Stimulated activated CD8-positive, alpha-beta memory T cell treated with anti-CD3 and anti-CD28 coated beads, Interleukin-15, amount 100 ng/mL, for 24 hours (primary cell): ENCODE data around the gene PRKN.

ENCODE experiments used
- DNase-seq: peaks from one replicate; pipeline ENCODE4 v3.0.0-alpha.2; 2020; ENCODE audit warnings: low read depth

The PRKN gene

DNA sequence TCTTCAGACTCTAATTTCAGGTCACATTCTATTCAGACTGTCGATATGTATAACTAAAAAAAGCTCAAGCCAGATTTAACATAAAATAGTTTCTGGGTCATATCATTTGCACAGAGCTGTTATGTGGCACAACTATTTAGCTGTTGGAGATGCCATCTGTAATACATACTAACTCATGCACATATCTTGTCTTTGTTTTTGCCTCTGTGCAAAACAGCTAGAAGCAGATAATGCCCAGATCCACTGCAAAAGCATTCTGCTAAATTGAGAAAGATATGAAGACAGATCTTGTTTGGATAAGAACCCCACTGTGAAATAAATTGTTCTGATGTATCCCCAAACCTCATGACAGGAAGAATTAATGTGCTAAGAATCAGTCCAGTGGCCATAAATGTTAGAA, 930.9 kb downstream of the PRKN start:
- no peak for DNase-seq

DNA sequence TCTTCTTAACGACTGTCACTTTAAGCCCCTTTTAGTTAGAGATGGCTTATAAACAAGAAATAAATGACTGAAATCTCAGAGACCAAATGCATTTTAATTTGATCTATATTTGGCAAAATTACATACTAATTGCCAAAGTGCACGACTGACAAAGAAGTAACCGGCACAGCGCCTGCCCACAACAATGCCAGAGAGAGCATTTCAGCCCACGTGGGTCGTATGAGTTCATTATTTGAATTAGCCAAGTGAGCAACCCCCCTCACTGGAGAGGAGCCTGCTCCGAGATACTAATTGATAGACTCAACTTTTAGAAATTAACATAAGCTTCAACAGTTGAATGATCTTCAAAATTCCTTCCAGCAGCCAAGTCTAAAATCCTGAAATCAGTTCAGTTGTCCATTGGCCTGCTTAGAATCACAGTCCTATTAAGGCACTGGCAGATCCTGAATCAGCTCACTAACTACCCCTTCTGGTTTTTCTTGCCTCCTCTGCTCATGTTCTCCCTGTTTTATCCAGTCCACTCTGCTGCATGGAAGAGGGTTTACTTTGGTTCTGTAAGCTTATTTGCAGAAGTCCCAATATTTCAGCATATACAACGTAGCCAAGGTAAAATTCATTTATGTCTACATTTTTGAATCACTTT, 934.6 kb downstream of the PRKN start:
- no peak for DNase-seq

DNA sequence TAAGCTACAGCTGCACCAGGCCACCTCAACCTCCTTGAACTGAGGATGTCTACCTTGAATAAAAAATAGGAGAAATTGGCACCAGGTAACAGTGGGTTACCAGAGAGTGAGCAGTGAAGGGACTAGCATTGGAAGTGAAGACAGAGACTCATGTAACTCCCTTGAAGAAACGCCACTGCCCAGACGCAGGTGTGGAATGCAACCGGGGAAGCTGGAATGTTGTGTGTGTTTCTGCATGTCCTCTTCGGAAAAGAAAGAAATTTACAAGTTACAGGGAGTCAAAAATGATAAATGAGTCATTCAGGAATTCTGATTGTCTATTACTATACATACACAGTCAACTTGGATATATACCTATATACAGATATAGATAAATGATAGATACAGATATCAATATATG, 939.0 kb downstream of the PRKN start:
- no peak for DNase-seq

DNA sequence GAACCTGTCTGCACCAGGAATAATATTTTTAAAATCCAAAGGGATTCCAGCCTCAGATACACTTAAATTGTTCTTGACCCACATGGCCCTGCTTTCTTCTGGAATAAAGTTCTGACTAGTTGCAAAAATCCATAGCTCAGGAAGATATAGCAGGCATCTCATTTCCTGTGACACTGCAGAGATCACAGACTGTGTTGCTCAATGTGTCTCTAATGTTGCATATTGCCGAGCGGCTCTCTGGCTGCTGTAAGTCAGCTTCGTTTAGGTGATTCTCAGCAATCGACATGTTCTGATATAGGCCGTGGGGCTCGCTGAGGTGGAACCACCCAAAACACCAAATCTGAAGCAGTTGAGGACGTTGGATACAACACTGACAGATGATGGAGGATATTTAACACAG, 955.4 kb downstream of the PRKN start:
- DNase-seq: no peak

DNA sequence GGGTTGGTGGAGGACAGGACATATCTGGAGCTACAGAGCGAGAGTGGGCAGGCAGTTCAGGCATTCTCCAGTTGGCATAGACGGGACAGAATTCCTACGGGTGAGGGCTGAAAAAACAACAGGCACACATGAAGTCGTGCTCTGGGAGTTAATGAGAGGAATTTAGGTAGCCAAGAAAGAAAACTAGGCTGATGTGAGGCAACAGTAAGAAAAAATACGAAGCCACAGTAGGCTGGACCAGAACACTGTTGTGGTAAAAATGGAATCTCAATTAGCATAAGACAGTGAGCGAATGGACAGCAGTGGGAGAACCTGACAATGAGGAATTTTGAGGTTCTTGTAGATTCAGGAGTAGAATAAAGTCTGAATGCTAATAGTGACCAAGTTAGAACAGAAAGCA, 965.6 kb downstream of the PRKN start:
- no peak for DNase-seq

DNA sequence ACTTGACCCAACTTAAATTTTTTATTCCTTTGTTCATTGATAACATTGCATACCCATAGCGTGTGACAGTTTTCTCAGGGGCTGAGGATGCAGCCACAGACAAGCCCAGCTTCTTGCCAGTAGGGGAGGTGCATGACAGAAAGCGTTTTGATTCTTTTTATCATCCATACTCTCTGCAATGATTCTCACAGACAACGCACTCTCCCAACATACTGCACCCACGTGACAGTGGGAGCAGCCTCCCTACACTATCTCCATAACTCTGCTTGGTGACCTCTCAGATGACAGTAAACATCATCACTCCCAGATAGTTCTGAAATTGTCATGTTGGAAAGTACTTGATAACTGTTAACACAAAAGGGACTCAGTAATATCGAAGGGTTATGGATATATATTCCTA, 972.5 kb downstream of the PRKN start:
- no peak for DNase-seq

DNA sequence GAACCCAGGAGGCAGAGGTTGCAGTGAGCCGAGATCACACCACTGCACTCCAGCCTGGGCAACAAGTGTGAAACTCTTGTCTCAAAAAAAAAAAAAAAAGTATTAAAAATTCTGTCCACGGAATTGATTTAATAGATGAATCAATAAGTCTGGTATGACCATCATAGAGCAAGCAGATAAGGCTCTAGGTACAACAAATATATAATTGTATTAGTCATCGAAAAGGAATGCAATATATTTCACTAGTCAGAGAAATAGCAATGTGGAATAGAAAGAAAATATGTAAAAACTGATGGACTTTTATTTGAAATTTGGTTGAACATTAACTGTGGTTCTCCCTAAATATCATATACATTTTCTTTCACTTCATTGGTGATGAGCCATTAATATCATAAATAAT, 976.9 kb downstream of the PRKN start:
- no peak for DNase-seq

DNA sequence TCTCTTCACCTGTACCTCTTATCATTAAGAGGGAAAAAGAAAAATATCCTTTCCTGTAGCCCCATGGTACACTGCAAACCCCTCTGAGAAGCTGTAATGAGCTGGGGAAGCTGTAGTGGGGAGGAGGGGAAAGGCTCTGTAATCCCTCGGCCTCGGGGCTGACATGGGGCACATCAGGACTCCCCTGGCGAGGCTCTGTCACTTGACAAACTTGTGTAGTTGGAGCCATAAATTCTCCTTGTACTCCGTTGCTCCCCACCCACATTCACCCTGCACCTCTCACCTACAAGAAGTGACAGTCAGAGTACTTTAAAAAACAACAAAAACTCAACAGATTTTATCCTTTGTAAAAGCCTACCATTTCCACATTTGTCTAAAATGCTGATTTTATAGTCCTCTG, 978.0 kb downstream of the PRKN start:
- no peak for DNase-seq

DNA sequence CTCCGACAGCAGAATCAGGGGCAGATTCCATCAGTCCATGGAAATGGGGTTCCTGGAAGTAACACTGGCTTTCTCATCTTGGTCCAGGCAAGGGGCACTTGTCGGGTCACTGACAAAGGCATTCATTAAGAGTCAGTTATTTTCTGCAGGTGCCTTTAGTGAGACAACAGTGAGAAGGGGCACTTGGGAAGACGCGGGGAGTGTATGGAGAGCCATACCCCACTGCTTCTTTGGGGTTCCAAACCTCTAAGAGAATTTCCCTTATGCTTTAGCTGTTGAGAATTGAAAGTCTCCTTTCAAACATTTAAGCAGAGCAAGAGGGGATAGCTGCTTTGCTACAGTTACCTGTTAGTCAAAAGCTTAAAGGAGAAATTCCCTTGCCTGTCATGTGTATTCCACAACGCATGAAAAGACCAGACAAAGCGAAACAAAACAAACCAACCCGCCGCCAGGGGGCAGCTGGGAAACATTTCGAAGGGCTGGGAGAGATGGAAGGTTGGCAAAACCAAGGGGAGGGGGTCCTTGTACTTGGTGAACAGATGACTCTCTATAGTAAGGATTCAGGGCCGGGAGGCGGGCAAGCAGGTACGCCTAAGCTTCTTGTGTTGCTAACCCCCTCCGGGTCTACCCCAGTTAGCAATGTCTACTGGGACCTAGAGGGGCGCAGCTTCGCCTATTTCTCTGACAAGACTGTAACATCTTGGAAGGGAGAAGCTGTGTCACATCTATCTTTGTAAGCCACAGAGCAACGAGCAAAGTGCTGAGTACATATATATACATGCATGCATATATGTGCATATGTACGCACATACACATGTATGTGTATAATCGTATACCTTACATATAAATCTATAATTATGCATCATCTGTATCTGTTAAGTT, 978.8 kb downstream of the PRKN start:
- DNase-seq: no peak

DNA sequence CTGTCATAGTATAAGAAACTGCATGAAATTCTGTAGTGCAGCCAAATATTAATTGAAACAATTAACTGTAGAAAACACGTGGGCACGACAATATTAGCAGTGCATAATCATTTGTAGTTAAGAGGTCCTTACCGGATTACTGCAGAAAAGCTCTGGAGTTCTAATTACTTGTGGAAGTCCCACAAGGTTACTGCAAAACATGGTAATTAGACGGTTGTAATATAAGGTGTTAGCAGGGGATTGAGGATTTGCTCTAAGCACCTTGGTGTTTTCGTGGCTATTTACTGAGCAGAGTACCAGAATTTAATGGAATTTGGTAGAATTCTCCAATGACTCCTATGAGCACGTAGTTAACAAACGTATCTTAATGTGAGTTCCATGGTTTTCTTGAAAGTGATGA, 980.1 kb downstream of the PRKN start:
- no peak for DNase-seq

DNA sequence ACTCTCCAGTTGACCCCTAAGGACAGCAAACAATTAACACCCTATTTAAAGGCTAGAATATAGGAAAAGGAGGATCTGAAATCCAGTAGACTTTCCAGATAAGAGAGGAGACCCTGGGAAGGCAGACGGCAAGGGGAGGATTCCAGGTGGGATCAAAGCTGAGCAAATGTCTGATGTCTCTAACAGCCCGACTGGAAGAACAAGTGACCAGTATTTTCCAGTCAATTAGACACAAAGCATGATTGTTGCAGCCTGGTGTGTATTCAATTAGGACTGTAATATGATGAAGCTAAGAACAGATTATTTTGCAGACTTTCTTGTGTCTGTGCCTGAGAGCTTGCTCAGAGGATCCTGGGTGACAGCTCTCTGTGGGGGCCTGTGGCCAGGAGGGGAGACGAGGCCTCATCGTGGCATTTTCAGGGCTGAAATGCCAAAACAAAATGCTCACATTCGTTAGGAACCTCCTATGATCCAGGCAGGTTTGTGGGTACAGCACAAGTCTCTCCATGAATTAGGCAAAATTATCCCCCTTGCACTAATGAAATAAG, 981.9 kb downstream of the PRKN start:
- no peak for DNase-seq

DNA sequence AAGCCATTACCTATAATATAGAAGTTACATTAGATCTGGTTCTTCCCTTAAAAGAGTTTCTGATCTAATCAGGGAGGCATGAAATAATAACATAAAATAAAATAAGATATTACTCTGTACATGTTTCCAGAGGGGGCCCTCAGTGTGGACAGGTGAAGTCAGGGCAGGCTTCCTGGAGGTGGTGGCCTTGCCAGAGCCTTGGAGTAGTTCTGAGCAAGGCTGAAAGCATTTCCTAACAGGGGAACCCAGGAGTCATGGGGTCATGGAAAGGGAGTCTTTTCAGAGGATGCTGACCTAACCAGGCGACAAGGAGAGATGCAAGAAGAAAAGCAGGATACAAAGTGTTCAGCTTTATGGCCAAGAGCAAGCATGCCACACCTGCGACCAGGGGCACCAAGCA, 982.4 kb downstream of the PRKN start:
- DNase-seq: no peak

DNA sequence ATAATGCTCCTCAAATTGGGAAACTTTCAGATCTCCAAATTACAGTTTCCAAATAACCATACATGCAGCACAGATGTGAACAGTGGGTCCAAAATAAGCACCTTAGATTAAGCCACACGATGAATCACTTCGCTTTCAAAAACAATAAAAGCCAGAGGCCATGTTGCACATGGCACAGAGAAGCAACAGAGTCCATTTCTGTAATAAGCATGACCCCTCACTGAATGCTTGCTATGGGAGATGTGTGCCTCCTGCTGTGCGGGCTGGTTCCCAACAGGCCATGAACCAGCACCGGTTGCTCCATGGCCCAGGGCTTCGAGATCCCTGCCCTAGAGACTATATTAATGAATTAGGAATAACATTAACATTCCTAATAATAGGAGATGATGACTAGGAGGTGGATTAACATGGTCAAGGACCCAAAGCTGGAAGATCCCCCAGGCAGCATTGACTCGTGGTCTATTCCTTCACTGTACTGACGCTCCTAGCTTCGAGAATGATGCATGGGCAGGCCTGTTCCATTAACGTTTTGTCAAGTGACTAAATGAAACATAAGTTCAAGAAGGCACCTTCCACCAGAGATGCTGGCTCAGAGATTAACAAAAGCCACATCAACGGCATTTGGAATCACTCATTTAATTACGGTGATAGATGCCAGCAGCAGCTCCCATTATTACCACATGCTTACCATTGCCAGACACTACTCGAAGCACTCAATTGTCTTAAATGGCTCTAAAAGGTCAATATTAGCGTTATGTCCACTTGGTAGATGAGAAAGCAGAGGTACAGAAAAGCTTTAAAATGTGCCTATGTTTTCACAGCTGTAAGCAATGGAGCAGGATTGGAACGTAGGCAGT, 983.1 kb downstream of the PRKN start:
- DNase-seq: no peak

DNA sequence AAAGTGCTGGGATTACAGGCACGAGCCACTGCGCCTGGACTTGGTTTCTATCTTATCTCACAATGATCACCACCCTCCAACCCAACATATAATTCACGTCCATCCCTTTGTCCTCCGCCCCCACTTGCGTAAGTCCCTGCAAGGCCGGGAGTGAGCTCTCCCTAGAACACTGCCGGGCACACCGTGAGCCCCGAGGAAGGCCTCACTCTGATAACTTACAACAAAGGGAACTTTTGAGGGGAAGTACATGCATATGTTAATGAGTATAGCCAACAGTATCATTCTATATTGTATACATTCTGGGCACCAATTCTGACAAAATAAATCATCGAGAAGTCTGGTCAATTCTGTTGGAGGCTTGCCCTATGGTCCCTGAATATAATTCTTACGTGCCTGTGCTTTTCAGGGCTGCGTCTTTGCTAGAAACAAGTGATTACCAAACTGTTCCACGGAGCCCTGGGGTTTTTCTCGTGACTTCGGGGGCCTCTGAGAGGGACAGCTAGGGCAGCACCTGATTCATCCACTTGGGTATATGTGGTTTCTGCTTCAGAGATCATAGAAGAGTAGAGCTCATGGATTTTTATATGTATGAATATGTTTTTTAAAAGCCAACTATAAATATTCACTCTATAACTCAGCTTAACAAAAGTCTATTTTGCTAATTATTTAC, 983.9 kb downstream of the PRKN start:
- DNase-seq: no peak

DNA sequence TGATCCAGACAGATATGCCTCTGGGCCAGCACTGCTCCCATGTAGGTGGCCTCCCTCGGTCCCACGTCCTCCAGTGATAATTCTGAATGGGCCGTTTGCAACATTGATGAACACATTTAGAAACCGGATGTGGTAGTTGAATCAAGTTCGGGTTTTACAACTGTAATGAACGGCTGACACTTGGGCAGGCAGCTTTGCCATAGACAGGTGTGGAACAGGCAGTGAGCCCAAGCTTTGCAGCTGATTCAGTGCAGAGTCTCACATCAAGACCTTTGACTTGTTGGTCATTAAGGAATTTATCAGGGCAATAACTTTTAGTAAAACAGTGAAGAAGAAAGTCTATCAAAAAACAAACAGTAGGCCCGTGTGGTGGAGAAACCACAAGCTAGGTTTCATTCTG, 987.1 kb downstream of the PRKN start:
- DNase-seq: no peak

DNA sequence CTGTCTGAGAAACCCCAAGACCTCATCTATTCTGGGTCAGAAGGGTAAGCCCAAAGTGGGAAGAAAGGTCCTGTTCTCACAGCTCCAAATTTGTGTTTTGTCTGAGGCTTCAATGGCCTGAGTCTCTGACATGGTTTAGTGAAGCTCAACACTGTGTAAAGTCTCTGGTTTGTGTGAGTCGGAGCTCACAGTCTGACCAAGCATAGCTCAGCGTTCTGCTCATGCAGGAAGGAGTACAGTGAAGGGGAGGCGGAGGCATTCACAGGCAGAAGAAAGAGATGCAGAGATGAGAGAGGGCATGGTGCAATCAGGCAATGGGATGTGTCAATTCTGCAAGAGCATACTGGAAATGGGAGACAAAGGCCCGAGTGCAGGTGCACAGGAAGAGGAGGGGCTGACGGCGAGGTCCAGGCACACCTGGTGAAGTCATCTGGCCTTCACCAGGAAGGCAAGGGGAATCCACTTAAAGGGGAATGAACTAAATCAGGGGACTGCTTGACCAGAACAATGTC, 990.7 kb downstream of the PRKN start:
- no peak for DNase-seq

DNA sequence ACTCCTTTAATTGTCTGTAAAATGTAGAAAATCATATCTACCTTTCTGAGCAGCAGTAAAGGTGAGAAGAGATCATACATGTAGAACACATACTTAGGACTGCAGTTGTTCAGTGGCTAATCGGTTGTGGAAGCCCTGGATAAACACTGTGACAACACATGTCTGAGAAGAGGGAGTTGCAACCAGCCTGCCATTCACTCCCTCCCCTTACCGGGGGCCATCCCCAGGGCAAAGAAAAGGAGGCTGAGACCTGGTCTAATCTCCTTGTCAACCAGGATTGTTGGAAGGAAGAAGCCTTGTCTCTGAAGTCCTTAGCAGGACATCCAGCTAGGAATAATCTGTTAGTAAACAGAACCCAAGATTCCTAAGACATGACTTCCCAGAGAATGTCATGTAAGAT, 991.2 kb downstream of the PRKN start:
- no peak for DNase-seq

DNA sequence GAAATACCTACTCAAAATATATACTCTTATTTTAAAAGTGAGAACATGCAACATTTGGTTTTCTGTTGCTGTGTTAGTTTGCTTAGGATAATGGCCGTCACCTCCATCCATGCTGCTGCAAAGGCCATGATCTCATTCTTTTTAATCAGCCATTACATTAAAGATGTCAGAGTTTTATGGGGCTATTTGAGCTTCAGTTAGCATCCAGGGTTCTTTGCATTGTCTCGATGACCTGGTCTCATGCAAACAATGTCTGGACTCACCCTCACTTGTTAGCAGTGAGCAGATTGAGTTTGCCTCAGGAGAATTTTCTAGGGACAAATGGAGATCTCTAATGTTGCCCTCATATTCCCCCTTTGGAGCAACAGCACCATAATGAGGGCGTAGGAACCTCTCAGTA, 995.0 kb downstream of the PRKN start:
- no peak for DNase-seq

DNA sequence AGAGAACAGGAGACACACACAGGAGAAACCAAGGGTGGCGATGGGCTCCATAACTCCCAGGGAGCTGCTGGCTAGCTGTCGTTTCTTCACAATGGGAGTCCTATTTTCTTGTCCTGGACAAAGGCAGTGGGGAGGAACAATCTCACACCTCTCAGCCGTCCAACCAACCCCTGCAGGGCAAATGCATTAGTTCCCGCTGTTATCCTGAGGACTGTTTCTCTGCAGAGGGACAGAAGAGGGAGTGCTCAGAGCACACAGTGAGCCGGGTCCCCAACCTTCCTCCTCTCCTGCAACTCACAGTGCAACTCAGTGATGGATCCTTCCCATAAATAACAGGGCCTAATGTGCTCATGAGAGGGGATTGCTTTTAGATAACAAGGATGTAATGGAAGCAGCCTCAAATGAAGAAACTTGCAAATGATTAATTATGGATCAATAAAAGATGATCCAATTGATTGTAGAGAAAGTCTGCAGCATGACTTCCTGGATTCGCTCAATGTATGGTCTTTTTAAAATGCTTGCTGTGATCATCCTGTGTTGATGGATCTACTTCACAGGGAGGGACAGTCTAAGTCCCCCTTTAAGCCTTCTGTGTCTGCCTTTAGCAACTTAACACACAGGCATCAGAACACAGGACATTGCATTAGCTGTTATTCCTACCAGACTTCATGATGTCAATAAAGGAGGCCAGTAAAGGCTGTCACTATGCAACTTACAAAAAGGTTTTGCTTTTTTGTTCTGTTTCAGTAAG, 1000.3 kb downstream of the PRKN start:
- no peak for DNase-seq

DNA sequence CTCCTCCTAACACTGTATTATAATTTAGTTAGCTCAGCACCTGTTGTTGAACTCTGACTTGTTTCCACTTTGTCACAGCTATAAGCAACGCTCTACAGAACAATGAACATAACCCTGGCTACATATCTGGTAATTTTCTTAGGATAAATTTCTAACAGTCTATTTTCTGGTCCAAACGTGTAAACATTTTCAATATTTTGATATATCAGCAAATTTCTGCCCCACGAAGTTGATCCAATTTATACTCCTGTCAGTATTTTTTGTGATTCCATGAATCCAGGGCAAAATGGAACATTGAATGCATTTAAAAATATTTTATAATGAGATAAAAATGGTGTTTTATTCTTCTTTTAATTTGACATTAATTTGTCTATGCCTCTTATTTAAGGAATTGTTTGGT, 1005.2 kb downstream of the PRKN start:
- no peak for DNase-seq

DNA sequence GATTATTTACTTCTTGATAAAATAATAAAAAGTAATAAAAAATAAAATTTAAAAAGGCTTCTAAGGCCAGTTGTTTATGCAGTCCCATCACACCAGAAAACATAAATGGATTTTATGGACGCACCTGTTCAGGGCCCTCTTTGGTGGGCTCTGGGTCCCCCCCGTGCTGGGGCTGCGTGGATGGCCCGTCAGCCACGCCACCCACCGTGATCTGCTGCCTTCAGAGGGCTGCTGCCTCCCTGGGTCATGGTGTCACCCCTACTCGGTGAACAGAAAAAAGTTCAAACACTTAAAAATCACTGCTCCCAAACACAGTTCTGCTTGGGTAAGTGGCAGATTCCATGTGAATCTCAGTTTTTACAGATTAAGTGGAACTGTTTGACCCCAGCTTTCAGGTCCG, 1006.1 kb downstream of the PRKN start:
- no peak for DNase-seq
